LNCaP clone FGC (cell line): ENCODE measurements around the gene PDP2.
A peak's percentile ranks its signal among the peaks of the same experiment; 100 is the strongest.
"Not testable (repeated sequence)": the region's sequence is repeated elsewhere in the genome, so short reads cannot be mapped to it uniquely, and the experiment has no call there.

Experiments
- DNase-seq: peaks from one replicate; pipeline ENCODE4 v3.0.0-alpha.2; 2011; ENCODE audit warnings: low read depth
- H3K4me3 ChIP-seq: 2 replicates; pipeline ENCODE4 v1.5.1; 2011; ENCODE audit warnings: mild to moderate bottlenecking, low read depth, low read length, control low read depth
- TF ChIP-seq, protein P1 (sequence below): IDR thresholded peaks from 2 replicates; pipeline ENCODE4 v1.5.1; 2012; ENCODE audit warnings: mild to moderate bottlenecking; ENCODE audit not compliant: control insufficient read depth, insufficient read depth; ENCODE audit errors: extremely low read depth

The PDP2 gene

DNA sequence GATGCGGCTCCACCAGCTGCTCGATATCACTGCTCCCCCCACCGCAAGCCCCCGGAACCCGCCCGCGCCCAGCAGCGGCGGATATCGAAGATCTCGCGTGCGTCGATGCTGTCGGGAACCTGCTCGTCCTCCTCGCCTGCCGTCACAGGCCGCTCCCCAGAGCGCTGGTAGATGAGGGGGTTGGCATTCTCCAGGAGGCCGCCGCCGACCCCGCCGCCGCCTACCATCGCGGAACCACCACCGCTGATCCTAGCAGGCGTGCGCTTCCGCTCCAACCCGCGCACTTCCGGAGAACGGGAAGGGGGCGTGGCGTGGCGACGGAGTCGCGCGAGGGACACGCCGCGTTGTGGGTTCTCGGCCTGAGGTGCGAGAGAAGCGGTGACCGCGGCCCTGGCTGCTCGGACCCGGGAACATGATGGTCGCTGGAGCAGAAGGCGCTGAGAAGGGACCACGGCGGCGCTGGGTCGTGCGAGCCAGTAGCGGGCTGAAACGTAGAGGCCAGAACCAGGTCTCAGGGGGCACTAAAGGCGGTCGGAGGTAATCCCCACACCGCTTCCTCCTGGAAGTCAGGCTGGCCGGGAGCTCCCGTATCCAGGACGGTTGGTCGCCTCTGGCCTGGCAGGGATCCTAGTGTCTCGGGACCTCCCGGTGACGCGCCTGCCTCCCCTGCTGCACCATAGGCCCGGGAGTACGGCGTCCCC, 54.0 kb downstream of the PDP2 start, which contains the start of gene CIAO2B:
TSS of gene CIAO2B (minus strand) at position 265 of the 701 bp plus-strand sequence. CDS start at position 227, 38 bp downstream.
- H3K4me3 ChIP-seq, result peak within 1 kb of the TSS; percentile 98
- TF ChIP-seq, protein P1, sequence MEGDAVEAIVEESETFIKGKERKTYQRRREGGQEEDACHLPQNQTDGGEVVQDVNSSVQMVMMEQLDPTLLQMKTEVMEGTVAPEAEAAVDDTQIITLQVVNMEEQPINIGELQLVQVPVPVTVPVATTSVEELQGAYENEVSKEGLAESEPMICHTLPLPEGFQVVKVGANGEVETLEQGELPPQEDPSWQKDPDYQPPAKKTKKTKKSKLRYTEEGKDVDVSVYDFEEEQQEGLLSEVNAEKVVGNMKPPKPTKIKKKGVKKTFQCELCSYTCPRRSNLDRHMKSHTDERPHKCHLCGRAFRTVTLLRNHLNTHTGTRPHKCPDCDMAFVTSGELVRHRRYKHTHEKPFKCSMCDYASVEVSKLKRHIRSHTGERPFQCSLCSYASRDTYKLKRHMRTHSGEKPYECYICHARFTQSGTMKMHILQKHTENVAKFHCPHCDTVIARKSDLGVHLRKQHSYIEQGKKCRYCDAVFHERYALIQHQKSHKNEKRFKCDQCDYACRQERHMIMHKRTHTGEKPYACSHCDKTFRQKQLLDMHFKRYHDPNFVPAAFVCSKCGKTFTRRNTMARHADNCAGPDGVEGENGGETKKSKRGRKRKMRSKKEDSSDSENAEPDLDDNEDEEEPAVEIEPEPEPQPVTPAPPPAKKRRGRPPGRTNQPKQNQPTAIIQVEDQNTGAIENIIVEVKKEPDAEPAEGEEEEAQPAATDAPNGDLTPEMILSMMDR, result no peak
- peak; percentile 41 for DNase-seq

DNA sequence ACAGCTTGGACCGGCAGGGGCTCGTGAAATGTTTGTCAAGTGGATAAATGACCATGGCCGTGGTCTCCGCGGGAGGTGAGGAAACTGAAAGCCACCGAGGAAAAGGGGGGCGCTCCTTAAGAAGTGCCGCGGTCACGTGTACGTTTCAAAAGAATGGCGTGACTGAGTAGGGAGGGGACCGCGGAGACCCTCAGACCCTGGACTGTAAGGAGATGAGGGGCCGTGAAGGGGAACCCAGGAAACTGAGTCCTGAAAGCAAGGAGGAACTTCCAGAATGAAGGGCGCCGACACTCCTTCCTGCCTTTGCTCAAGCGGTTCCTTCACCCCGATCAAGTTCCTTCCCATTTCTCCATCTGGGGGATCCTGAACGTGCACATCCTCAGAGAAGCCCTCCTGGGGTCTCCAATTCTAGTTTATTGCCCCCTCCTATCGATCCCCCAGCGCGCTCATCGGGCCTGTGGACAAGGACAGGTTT, 54.6 kb downstream of the PDP2 start:
- H3K4me3 ChIP-seq, result peak overlapping the region; percentile 98
- DNase-seq, result not testable (repeated sequence)

DNA sequence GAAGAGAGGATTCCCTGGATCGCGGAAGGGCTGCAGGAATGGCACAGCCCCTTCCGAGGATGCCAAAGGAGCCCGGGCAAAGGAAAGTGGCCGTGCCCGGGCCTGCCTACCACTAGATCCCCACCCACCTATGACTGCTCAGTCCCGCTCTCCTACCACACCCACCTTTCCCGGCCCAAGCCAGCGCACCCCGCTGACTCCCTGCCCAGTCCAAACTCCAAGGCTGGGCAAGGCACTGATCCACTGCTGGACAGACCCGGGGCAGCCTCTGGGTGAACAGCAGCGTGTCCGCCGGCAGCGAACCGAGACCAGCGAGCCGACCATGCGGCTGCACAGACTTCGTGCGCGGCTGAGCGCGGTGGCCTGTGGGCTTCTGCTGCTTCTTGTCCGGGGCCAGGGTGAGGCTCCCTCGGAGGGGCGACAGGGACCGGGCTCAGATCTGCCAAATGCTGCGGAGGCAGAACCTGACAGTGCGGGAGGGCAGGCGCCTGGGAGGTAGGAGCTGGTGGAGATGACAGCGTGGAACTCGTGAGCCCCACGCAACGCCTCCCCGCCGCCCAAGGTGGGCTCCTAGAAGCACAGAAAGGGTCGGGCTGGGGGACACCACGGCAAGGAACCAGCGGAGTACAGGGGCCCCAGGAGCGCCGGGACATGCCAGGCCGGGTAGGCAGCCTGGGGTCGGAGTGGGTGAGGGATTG, 55.1 kb downstream of the PDP2 start, which contains the start of gene CES2:
TSS of gene CES2 (plus strand) at position 203 of the 698 bp plus-strand sequence. CDS start at position 323, 120 bp downstream.
- peak within 1 kb of the TSS; percentile 98 for H3K4me3 ChIP-seq
- no peak for DNase-seq
- TF ChIP-seq, protein P1, result no peak

DNA sequence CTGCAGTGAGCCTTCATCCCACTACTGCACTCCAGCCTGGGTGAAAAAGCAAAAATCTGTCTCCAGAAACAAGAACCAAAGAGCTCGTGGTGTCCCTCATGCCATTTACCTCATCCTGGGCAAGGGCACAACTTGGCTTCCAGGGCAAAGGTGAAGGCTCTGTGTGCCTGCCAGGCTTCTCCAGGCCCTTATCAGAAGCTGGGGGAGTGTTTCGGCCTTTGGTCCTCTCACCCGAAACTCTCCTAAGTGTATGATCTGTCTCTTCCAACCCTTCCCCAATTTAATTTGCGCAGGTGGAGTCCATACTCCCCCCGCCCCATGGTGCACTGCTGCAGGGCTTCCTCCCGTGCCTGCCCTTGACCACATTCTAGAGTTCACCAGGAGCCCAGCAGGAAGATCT, 56.1 kb downstream of the PDP2 start:
- H3K4me3 ChIP-seq, result no peak overlapping the region; the same call in 1 of the 2 replicates
- TF ChIP-seq, protein P1, result no peak

DNA sequence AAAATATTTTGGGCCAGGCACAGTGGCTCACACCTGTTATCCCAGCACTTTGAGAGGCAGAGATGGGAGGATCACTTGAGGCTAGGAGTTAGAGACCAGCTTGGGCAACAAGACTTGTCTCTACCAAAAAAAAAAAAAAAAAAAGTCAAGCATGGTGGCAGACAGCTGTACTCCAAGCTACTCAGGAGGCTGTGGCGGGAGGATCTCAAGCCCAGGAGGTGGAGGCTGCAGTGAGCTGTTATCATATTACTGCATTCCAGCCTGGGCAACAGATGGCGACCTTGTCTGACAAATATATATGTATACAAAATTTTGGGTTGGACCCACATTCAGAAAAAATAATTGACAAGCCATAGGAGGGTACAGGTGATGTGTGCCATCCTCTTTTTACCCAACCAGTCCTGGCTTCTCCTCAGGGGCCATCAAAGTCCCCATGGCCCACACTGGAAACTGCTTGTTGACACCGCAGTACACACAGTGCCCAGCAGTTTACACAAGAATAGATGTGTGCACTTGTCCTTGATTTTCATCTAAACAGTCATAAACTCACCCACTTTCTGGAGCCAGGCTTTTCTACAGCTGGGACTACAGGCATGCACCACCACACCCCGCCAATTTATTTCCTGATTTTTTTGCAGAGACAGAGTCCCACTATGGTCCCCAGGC, 56.7 kb downstream of the PDP2 start:
- TF ChIP-seq, protein P1, result no peak
- H3K4me3 ChIP-seq, result no peak overlapping the region
- peak; percentile 73 for DNase-seq

More for the DNA sequence above, 56.1 kb downstream of the PDP2 start:
- no peak for DNase-seq

DNA sequence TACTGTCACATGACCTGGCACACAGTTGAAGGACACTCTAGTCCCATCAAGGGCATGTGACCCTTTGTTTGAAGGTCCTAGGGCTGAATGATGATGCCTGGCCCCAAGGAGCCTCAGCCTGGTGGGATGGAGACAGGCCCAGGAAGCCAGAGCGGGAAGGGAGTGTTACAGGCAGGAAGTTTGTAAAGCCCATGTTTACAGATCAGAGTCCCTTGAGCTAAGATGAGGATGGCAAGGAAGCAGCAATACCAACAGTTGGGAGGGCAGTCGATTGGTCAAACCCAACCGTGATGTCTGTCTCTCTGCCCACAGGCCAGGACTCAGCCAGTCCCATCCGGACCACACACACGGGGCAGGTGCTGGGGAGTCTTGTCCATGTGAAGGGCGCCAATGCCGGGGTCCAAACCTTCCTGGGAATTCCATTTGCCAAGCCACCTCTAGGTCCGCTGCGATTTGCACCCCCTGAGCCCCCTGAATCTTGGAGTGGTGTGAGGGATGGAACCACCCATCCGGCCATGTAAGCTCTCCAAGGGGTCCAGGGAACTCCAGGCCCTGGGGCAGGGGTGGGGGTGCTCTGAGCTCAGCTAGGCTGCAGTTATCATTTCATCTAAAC, 57.5 kb downstream of the PDP2 start:
- no peak for DNase-seq
- TF ChIP-seq, protein P1, result no peak
- no peak overlapping the region for H3K4me3 ChIP-seq
